HG02678 (cell line): Measurements from ENCODE around the gene ZNF534.
"Not testable (repeated sequence)": the region's sequence is repeated elsewhere in the genome, so short reads cannot be mapped to it uniquely, and the experiment has no call there.

Experiments
- ATAC-seq: cut with Tn5 transposase; IDR thresholded peaks from one replicate; pipeline ENCODE4 v1.9.1; 2021; ENCODE audit warnings: mild to moderate bottlenecking, moderate library complexity; ENCODE audit not compliant: unreplicated experiment

ZNF534 gene

GRCh38 chr19:52494518-52494917 lies 65.6 kb downstream of the ZNF534 start:
- no peak for ATAC-seq

- ATAC-seq: no peak
Measured at GRCh38 chr19:52498571-52498970, 69.6 kb downstream of the ZNF534 start.

- not testable (repeated sequence) for ATAC-seq
Measured at GRCh38 chr19:52500474-52500873, 71.5 kb downstream of the ZNF534 start.

- not testable (repeated sequence) for ATAC-seq
Measured at GRCh38 chr19:52500991-52501390, 72.0 kb downstream of the ZNF534 start.
